GM18951 (cell line): Measurements from ENCODE around the gene PDPK1.
"Not testable (repeated sequence)": the region's sequence is repeated elsewhere in the genome, so short reads cannot be mapped to it uniquely, and the experiment has no call there.

Source experiments
- POLR2A ChIP-seq: IDR thresholded peaks from 4 replicates; pipeline ENCODE4 v1.6.1; 2011; ENCODE audit warnings: mild to moderate bottlenecking; ENCODE audit not compliant: insufficient read length, insufficient read depth; ENCODE audit errors: extremely low read depth
- in situ Hi-C: fragments of 300-500 bp; cut with MboI; formaldehyde crosslinking; loops from one replicate; pipeline ENCODE4 v1.12.0; 2022; ENCODE audit warnings: low sequenced_read_pairs, mixed read lengths, inconsistent platforms; ENCODE audit not compliant: unreplicated experiment

Gene PDPK1

GRCh38 chr16:2578905-2579304 lies 41.1 kb downstream of the PDPK1 start:
- in situ Hi-C loops, result not testable (repeated sequence)

GRCh38 chr16:2580143-2580542 lies 42.3 kb downstream of the PDPK1 start:
- in situ Hi-C loops, result not testable (repeated sequence)

GRCh38 chr16:2580818-2581217 lies 43.0 kb downstream of the PDPK1 start:
- in situ Hi-C loops, result not testable (repeated sequence)

- in situ Hi-C loops, result no loop called here
- no peak for TF ChIP-seq POLR2A
Observed at GRCh38 chr16:2584729-2585650, 47.2 kb downstream of the PDPK1 start.

- in situ Hi-C loops, result no loop called here
Observed at GRCh38 chr16:2585651-2586081, 47.8 kb downstream of the PDPK1 start.

GRCh38 chr16:2586241-2586640 lies 48.4 kb downstream of the PDPK1 start:
- no peak for TF ChIP-seq POLR2A
- in situ Hi-C loops, result no loop called here

More at GRCh38 chr16:2585651-2586081, 47.8 kb downstream of the PDPK1 start:
- no peak for TF ChIP-seq POLR2A

- in situ Hi-C loops, result no loop called here
- no peak for TF ChIP-seq POLR2A
Observed at GRCh38 chr16:2586901-2587480, 49.2 kb downstream of the PDPK1 start.

GRCh38 chr16:2587891-2588565 lies 50.2 kb downstream of the PDPK1 start:
- in situ Hi-C loops, result no loop called here
- no peak for TF ChIP-seq POLR2A

- in situ Hi-C loops, result no loop called here
- TF ChIP-seq POLR2A, result no peak
Observed at GRCh38 chr16:2591476-2592240, 53.8 kb downstream of the PDPK1 start.

GRCh38 chr16:2592786-2593185 lies 55.0 kb downstream of the PDPK1 start:
- in situ Hi-C loops, result no loop called here
- TF ChIP-seq POLR2A, result no peak

GRCh38 chr16:2595393-2596205 lies 57.8 kb downstream of the PDPK1 start:
- TF ChIP-seq POLR2A, result no peak
- in situ Hi-C loops, result no loop called here

- TF ChIP-seq POLR2A, result no peak
Observed at GRCh38 chr16:2596747-2597559, 59.1 kb downstream of the PDPK1 start.

More at GRCh38 chr16:2596747-2597559, 59.1 kb downstream of the PDPK1 start:
- in situ Hi-C loops, result no loop called here
